HG02642 (cell line): ENCODE measurements around the gene RAB3D.
"Not testable (repeated sequence)": the region's sequence is repeated elsewhere in the genome, so short reads cannot be mapped to it uniquely, and the experiment has no call there.

Experiments
- ATAC-seq: cut with Tn5 transposase; IDR thresholded peaks from one replicate; pipeline ENCODE4 v1.9.1; 2021; ENCODE audit warnings: mild to moderate bottlenecking; ENCODE audit not compliant: unreplicated experiment, poor library complexity

The RAB3D gene, protein sequence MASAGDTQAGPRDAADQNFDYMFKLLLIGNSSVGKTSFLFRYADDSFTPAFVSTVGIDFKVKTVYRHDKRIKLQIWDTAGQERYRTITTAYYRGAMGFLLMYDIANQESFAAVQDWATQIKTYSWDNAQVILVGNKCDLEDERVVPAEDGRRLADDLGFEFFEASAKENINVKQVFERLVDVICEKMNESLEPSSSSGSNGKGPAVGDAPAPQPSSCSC

DNA sequence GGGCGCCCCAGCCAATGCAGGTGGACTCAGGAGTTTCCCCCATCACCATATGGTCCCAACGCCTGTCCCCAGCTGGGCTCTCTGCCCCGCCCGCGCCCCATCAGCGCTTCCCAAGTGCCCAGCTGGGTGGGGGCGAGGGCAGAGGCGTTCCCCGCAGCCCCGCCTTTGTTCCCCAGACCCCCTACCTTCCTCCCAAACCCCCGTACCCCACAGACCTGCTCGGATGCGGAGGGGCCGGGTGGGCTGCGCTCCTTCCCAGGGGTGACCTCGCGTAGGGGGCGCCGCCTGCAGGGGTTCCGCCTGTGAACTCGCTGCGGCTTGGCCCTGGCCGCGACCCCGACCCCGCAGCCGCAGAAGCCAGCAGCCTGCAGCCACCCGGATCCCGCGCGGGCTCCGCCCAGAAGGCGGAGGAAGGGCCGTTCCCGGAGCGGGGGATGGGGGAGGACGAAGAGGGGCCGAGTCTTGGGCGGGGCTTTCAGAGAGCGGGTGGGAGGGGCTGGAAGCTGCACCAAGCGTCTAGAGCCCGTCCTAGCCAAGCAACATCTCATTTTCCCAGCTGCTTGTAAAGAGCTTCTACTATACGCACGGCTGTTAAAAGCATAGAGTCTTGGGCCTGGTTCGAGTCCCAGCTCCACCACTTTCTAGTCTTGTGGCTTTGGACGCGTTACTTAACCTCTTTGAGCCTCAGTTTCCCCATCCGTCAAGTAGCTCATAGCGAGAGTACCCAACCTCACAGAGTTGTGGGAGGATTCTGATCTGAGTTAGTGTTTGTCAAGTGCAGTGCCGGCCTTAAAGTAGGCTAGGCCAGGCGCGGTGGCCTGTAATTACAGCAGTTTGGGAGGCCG lies at the start of gene RAB3D:
TSS of gene RAB3D (minus strand) at position 404 of the 845 bp plus-strand sequence. CDS start 2,258 bp downstream, outside the sequence.
- ATAC-seq, result peak; percentile 80

DNA sequence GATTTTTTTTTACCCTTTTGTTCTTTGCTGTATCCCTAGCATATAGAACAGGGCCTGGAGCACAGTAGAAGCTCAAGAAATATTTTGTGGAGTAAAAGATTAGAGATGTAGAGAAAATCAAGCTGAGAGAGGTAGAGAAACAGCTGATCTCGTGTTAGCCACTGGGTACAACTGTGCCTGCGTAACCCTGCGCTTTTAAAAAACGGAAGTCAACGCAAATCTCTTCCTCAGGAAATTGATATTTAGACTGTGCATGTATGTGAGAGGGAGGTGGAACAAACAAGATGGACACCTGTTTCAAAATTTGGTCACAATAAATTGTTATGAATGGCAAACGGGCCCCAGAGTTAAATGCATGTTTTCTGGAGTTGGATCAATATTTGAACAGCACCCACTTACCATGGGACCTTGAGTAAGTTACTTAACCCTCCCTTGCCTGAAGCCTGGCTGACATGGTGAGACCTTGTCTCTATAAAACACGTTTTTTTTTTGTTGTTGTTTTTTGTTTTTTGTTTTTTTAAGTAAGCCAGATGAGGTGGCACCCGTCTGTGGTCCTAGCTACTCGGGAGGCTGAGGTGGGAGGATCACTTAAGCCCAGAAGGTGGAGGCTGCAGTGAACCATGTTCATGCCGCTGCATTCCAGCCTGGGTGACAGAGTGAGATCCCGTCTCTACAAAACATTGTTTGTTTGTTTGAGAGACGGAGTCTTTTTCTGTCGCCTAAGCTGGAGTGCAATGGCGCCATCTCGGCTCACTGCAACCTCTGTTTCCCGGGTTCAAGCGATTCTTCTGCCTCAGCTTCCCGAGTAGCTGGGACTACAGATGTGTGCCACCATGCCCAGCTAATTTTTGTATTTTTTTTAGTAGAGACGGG lies 47.9 kb upstream of the RAB3D start:
- ATAC-seq, result no peak

- no peak for ATAC-seq
Observed at GRCh38 chr19:11384778-11385129, 45.3 kb upstream of the RAB3D start.

DNA sequence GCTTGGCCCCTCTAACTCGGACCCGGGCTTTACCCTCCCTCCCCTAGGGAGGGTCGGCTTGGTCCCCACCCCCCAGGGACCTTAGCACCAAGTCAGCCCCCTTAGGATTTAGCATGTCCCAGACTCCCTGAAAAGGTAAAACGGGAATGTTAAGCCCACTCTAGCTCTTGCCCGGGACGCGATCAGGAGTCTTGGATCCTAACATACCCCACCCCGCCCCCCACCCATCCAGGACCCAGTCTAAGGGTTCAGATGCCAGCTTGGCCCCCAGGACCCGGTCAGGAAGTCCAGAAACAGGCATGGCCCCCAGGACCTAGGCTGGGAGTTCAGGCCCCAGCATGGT lies 44.2 kb upstream of the RAB3D start:
- no peak for ATAC-seq

DNA sequence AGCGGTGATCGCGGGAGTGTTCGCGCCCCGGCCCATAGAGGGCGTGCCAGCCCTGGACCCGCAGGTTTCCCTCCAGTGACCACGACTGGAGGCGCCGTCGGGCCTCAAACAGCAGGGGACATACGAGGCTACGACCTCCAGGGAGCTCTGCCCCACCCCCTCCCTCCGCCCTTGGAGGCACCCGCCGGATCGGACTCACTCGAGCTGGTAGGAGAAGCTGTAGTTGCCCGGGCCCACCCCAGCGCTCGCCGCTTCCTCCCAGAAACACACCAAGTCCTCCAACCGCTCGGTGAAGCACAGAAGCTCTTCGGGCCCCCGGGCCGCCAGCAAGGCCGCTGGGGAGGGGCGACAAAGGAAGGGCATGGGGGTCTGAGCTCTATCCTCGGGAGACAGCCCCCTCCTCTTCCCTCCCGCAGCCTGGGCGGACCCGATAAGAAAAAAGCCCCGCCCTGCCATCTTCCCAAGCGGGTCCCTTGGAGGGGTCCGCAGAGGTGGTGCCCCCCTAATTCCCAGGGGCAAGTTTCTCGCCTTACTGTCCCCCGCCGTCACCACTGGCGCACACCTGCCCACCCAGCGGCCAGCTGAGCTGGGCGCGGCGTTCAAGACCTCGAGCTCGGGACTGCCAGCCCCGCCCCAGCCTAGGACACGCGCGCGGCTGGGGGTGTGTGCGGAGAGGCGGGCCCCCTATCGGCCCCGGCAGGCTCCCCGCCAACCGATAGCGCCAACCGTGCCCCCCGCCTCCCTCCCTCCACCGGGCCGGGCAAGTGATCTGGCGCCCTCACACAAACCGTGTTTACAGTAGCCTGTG lies 43.6 kb upstream of the RAB3D start:
- no peak for ATAC-seq

DNA sequence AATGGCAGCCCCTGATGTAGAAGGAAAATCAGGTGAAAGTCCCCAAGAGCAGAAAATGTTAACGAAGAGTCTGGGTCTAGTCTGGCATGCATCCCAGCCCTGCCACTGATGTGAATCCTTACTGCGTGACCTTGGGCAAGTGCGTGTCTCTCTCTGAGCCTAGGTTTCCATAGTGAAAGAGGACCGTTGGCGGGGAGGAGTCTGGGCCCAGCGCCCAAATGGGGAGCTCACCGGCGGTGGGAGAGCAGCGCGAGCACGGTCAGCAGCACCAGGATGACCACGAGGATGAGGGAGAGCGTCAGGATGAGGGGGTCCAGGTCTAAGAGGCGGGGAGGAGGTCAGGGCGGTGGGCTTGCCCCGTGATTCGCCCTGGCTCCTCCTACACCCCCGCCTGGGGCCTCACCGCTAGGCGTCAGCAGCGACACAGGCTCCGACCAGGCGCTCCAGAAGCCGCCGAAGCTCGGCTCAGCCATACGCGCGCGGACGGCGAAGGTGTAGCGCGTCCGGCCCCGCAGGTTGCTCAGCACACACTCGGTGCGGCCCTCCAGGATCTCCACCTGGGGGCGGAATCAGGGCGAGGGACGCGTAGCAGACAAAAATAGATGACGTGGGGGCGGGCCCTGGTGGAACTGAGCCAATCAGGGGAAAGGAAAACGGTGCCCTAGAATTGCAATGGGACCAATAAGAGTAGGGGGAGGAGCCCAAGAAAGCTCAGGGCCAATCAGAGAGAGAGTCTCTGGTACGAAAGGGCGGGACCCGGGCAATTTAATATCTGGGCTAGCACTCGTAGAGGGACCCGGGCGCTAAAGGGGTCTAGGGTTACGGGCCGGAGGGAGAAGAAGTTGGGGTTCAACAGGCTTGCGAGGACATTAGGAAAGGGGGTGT lies 41.4 kb upstream of the RAB3D start:
- ATAC-seq, result peak; percentile 83

GRCh38 chr19:11379857-11380350 lies 40.4 kb upstream of the RAB3D start:
- no peak for ATAC-seq

- not testable (repeated sequence) for ATAC-seq
Observed at GRCh38 chr19:11379269-11379845, 39.9 kb upstream of the RAB3D start.

DNA sequence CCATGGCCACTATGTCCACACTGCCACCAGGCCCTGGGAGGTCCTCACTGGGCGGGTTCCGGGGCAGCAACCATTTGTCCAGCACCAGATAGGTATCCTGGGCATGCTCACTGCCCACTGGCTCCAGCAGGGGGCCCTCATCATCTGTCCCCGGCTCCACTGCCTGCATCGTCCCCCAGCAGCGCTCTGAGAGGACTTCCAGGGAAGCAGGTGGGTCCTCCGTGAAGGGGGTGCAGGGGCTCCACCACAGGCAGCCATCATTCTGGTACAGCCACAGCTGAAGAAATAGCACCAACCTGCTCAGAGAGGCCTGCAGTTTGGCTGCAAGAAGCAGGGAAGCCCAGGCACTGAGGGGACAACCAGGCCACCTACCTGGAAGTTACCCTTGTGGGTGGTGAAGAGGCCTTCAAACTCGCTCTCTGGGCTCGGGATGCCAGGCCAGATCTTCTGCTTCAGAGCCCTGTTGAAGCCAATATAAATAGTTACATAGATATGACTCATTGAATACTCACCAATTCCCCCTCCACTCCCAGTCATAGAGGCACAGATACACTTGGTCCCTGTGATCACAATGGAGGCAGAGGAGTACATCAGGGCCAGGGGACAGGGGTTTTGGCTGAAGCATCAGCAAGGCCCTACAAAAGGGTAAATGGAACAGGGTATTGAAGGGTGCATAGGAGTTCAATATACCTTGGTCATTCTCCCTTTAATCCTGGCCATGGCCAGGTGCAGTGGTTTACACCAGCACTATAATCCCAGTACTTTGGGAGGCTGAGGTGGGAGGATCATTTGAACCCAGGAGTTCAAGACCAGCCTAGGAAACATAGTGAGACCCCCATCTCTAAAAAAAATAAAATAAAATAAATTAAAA lies 39.1 kb upstream of the RAB3D start:
- ATAC-seq, result no peak

DNA sequence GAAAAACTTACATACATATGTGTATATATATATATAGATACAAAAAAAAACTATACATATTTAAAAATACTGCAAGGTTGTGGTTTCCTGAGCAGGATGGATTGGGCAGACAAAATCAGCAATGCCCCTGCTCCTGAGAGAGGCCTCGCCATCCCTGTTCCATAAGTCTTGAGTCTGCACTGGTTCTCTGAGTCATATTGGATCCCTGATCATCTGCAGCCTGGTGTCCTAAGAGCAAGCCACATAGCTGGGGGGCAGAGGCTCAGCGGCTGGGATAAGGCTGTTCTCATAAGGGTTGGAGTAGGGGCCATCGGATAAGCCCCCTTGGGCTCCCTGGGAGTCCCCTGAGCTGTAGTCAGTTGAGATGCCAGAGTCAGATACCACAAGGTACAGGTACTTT lies 38.3 kb upstream of the RAB3D start:
- no peak for ATAC-seq

DNA sequence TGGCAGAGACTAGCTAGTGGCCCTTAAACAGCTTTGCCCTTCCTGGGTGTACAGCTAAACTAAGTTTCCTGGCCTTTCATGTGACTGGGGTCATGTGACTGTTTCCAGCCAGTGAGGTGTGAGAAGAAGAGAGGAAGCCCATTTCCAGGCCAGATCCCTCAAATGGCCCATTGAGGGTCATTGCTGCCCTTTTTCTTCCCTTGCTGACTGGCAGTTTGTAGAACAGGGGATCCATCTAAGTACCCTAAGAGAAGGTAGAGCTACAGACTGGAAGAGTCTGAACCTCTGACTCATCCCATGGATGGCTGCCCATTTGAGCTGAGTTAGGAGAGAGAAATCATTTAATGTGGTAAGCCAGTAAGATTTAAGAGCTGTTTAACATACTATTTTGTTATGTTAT lies 37.8 kb upstream of the RAB3D start:
- no peak for ATAC-seq

GRCh38 chr19:11375143-11375948 lies 35.9 kb upstream of the RAB3D start:
- no peak for ATAC-seq

GRCh38 chr19:11374433-11375142 lies 35.1 kb upstream of the RAB3D start, which contains the start of gene SWSAP1:
SWSAP1 (plus strand) TSS chr19:11374666; CDS start chr19:11374681, 15 bp downstream.
- ATAC-seq, result peak; percentile 89

DNA sequence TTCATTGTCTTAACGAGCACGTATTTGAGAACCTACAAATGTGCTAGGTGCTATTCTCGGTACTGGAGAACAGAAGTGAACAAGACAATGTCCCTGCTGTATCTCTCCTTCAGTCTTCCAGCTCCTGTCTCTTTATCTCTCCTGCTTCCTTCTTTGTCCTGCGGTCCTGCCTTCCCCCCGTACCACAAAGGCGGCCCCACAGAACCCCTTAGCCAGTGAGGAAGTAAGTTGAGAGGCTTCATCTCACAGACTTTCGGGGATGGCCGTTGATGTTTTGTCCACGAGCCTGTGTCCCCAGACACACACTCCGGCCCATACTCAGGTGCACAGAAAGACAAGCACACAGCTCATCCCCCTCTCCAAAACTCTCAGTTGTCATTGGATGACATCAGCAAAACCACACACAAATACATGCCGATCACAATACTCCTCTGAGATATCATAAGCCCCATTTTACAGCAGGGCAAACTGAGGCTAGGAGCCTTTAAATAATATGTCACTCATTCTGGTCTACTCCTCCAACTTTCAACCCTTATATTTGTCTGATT lies 34.5 kb upstream of the RAB3D start:
- no peak for ATAC-seq

DNA sequence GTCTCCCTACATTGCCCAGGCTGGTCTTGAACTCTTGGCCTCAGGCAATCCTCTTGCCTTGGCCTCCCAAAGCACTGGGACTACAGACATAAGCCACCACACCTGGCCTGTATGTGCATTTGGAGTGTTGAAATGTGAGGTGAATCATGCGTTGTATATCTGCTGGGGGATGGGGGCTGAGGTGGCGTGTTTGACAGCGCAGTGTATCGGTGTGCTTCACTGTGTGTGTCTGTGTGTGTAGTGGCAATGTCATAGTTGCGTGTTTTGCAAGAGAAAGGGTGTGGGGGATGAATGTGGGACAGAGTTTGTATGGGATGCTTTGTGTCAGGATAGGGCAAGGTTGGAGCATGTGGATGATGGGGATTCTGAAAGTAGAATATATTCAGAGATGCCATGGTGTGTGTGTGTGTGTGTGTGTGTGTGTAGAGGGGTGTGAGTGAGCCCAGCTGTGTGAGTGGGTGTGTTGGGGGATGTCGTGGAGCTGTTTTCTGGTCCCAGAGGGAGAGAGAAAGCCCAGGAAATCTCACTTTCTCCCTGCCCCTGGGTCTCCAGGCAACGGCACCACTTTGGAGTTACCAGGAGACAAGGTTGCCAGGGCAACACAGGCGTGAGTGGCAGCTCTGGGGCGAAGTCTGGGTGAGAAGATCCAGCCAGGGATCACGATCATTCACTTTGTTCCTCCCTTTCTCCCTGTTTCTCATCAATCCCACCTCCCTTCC lies 33.9 kb upstream of the RAB3D start:
- ATAC-seq, result no peak
